ENCODE data around the gene PAK5. TPM values are rescaled to one million over a fixed set of nuclear protein-coding genes. Genes with fewer than 3 reads are reported as not detected.

PAK5 gene
- total RNA-seq, 2 donors from 2014 or later, result 0.22 to 0.42 TPM

DNA sequence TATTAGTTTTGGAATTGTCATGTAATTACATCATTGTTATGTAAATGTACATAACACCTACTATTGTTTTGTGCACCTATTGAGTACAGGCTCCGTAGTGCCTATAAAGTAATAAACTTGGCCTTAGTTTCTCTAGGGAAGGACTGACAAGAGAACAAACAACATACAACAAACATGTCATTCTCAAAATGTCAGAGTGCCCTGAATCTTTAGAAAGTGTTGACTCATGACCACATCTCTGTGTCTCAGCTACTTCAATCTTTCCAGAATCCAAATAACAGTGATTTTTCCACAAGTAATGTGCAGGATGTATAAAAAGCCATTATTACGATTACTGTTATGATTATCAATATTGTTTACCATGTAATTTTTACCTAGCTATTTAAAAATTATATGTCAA, 307.3 kb downstream of the PAK5 start:
- DNase-seq, result no peak
- Mint-ChIP-seq H3K4me3 (no peak overlapping the region), H3K27me3 (ENCODE audit: insufficient read depth) (no peaks in the 10 kb centered on the region), H3K9me3 (no peaks in the 10 kb centered on the region), H3K27ac (no peak overlapping the region), H3K36me3 (ENCODE audit: low read depth) (no peaks in the 10 kb centered on the region), H3K4me1 (no peaks in the 10 kb centered on the region)
- Histone ChIP-seq H3K27ac (ENCODE audit: low read depth, low read length) (no peak overlapping the region), H3K36me3 (ENCODE audit: control insufficient read depth, insufficient read depth, low read length) (no peaks in the 10 kb centered on the region), H3K4me3 (ENCODE audit: low read length) (no peak overlapping the region), H3K9me3 (ENCODE audit: control insufficient read depth, low read length) (no peaks in the 10 kb centered on the region), H3K4me1 (ENCODE audit: control insufficient read depth, insufficient read depth, low read length) (no peaks in the 10 kb centered on the region), H3K9ac (ENCODE audit: extremely low read depth, low read length, poor library complexity, severe bottlenecking) (no peak overlapping the region), H3K27me3 (ENCODE audit: control insufficient read depth, insufficient read depth, low read length, poor library complexity, severe bottlenecking) (no peaks in the 10 kb centered on the region)
- TF ChIP-seq, protein P1, sequence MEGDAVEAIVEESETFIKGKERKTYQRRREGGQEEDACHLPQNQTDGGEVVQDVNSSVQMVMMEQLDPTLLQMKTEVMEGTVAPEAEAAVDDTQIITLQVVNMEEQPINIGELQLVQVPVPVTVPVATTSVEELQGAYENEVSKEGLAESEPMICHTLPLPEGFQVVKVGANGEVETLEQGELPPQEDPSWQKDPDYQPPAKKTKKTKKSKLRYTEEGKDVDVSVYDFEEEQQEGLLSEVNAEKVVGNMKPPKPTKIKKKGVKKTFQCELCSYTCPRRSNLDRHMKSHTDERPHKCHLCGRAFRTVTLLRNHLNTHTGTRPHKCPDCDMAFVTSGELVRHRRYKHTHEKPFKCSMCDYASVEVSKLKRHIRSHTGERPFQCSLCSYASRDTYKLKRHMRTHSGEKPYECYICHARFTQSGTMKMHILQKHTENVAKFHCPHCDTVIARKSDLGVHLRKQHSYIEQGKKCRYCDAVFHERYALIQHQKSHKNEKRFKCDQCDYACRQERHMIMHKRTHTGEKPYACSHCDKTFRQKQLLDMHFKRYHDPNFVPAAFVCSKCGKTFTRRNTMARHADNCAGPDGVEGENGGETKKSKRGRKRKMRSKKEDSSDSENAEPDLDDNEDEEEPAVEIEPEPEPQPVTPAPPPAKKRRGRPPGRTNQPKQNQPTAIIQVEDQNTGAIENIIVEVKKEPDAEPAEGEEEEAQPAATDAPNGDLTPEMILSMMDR (conservative IDR thresholded peaks at IDR 0.05), result no peak
- 80 to 87% methylated on average over 1 of the region's 2 CpGs for WGBS, 2 experiments (ENCODE audit: insufficient coverage in 1 of 2, insufficient read length in 1 of 2)

DNA sequence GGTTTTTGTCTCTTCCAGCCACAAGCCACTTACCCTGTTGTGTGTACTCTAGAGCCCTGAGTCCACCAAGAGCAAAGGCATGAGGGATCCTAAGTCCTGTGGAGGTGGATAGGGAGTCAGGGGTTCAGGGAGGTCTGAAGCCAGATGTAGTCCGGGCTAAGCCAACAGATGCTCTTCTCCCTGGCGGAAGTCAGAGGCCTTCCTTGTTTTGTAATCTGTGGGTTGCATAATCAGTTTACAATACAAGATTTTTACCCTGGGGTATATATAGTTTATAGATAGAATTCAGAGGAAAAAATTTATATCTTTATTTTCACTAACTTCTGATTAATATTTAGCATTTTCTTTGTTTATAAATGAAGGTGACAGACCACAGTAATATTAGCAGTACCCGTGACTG, 315.2 kb downstream of the PAK5 start:
- 94% methylated on average over 3 of the region's 3 CpGs; no CpG with 5 or more reads in 1 of the 2 experiments for WGBS, 2 experiments (ENCODE audit: insufficient coverage in 1 of 2, insufficient read length in 1 of 2)
- TF ChIP-seq, protein P1 (conservative IDR thresholded peaks at IDR 0.05), result no peak
- Mint-ChIP-seq H3K9me3 (no peaks in the 10 kb centered on the region), H3K4me1 (peaks cover 3% of the 10 kb centered on the region), H3K27ac (no peak overlapping the region), H3K27me3 (ENCODE audit: insufficient read depth) (peaks cover 18% of the 10 kb centered on the region), H3K4me3 (no peak overlapping the region), H3K36me3 (ENCODE audit: low read depth) (no peaks in the 10 kb centered on the region)
- peaks cover 4% of the 10 kb centered on the region for H3K4me1 ChIP-seq (ENCODE audit: control insufficient read depth, insufficient read depth, low read length)
- H3K9ac ChIP-seq (ENCODE audit: extremely low read depth, low read length, poor library complexity, severe bottlenecking), result no peak overlapping the region
- no peaks in the 10 kb centered on the region for H3K9me3 ChIP-seq (ENCODE audit: control insufficient read depth, low read length)
- H3K36me3 ChIP-seq (ENCODE audit: control insufficient read depth, insufficient read depth, low read length), result no peaks in the 10 kb centered on the region
- no peak overlapping the region for H3K4me3 ChIP-seq (ENCODE audit: low read length)
- H3K27ac ChIP-seq (ENCODE audit: low read depth, low read length), result no peak overlapping the region
- no peak for DNase-seq
- H3K27me3 ChIP-seq (ENCODE audit: control insufficient read depth, insufficient read depth, low read length, poor library complexity, severe bottlenecking), result peaks cover 2% of the 10 kb centered on the region

DNA sequence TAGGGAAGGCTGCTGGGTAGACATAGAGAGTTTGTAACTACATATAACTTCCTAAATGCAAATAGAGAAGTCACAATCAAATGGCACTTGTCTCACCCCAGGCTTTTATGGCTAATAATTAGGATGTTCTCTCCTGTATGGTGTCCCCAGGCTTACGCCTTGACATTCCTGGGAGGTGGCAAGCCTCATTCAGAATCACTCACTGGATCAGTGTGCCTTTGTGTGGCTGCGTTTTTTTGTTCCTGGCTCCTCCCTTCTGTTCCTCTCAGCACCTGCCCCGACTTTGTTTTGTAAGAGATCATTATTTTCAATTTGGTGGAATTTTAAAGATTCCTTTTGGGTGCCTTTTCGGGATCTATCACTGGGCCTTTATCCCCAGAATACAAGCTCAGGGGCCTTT, 318.8 kb downstream of the PAK5 start:
- H3K9me3 Mint-ChIP-seq, result no peaks in the 10 kb centered on the region
- Histone ChIP-seq H3K27ac (ENCODE audit: low read depth, low read length) (no peak overlapping the region), H3K9me3 (ENCODE audit: control insufficient read depth, low read length) (no peaks in the 10 kb centered on the region), H3K27me3 (ENCODE audit: control insufficient read depth, insufficient read depth, low read length, poor library complexity, severe bottlenecking) (peaks cover 38% of the 10 kb centered on the region), H3K9ac (ENCODE audit: extremely low read depth, low read length, poor library complexity, severe bottlenecking) (no peak overlapping the region), H3K4me3 (ENCODE audit: low read length) (no peak overlapping the region), H3K36me3 (ENCODE audit: control insufficient read depth, insufficient read depth, low read length) (no peaks in the 10 kb centered on the region), H3K4me1 (ENCODE audit: control insufficient read depth, insufficient read depth, low read length) (peaks cover 7% of the 10 kb centered on the region)
- no peak overlapping the region for H3K27ac Mint-ChIP-seq
- peaks cover 54% of the 10 kb centered on the region for H3K27me3 Mint-ChIP-seq (ENCODE audit: insufficient read depth)
- no peaks in the 10 kb centered on the region for H3K36me3 Mint-ChIP-seq (ENCODE audit: low read depth)
- no peak for DNase-seq
- H3K4me3 Mint-ChIP-seq, result no peak overlapping the region
- 38 to 81% methylated on average over 2 to 4 of the region's 4 CpGs for WGBS, 2 experiments (ENCODE audit: insufficient coverage in 1 of 2, insufficient read length in 1 of 2)
- TF ChIP-seq, protein P1 (conservative IDR thresholded peaks at IDR 0.05), result no peak
- H3K4me1 Mint-ChIP-seq, result peaks cover 20% of the 10 kb centered on the region
